C4-2B (cell line): Measurements from ENCODE around the gene TMEM40.

Experiments used
- ZFX ChIP-seq: fragments of 450-650 bp; IDR thresholded peaks from 2 replicates; pipeline ENCODE4 v1.6.1; 2017
- TF ChIP-seq, protein P1 (sequence below): fragments of 450-650 bp; conservative IDR thresholded peaks from 2 replicates; pipeline ENCODE4 v1.5.1; 2017; ENCODE audit warnings: mild to moderate bottlenecking

DNA sequence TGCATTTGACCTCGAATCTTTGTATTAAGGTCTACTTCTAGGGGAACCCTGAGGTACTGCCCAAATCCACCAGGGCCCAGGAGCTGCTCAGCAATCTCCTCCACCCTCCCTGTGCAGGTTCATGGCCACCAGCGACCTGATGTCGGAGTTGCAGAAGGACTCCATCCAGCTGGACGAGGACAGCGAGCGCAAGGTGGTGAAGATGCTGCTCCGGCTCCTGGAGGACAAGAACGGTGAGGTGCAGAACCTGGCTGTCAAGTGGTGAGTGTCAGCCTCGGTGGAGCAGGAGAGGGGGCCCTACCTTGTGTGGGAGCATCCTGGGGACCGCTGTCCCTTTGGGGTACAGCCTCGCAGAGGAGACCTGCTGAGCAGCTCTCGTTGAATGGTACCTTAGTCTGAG is 44.3 kb upstream of the TMEM40 start:
- TF ChIP-seq, protein P1, sequence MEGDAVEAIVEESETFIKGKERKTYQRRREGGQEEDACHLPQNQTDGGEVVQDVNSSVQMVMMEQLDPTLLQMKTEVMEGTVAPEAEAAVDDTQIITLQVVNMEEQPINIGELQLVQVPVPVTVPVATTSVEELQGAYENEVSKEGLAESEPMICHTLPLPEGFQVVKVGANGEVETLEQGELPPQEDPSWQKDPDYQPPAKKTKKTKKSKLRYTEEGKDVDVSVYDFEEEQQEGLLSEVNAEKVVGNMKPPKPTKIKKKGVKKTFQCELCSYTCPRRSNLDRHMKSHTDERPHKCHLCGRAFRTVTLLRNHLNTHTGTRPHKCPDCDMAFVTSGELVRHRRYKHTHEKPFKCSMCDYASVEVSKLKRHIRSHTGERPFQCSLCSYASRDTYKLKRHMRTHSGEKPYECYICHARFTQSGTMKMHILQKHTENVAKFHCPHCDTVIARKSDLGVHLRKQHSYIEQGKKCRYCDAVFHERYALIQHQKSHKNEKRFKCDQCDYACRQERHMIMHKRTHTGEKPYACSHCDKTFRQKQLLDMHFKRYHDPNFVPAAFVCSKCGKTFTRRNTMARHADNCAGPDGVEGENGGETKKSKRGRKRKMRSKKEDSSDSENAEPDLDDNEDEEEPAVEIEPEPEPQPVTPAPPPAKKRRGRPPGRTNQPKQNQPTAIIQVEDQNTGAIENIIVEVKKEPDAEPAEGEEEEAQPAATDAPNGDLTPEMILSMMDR = no peak
- TF ChIP-seq ZFX = no peak
